GM13977 (cell line): ENCODE data around the gene IRAK3.
"Not testable (repeated sequence)": the region's sequence is repeated elsewhere in the genome, so short reads cannot be mapped to it uniquely, and the experiment has no call there.

Experiments used
- DNase-seq: peaks from one replicate; pipeline ENCODE4 v3.0.0; 2012; ENCODE audit warnings: low spot score
- in situ Hi-C: fragments of 300-500 bp; cut with MboI; formaldehyde crosslinking; loops from one replicate; pipeline ENCODE4 v1.12.0; 2022; ENCODE audit warnings: low sequenced_read_pairs, low pct_unique_long_range_greater_than_20kb, mixed read lengths, inconsistent platforms; ENCODE audit not compliant: unreplicated experiment
- TF ChIP-seq, protein P1 (sequence below): IDR thresholded peaks from 2 replicates; pipeline ENCODE4 v1.5.1; 2012; ENCODE audit warnings: mild to moderate bottlenecking, control low read depth; ENCODE audit not compliant: insufficient read depth; ENCODE audit errors: extremely low read depth, missing control alignments

The IRAK3 gene

DNA sequence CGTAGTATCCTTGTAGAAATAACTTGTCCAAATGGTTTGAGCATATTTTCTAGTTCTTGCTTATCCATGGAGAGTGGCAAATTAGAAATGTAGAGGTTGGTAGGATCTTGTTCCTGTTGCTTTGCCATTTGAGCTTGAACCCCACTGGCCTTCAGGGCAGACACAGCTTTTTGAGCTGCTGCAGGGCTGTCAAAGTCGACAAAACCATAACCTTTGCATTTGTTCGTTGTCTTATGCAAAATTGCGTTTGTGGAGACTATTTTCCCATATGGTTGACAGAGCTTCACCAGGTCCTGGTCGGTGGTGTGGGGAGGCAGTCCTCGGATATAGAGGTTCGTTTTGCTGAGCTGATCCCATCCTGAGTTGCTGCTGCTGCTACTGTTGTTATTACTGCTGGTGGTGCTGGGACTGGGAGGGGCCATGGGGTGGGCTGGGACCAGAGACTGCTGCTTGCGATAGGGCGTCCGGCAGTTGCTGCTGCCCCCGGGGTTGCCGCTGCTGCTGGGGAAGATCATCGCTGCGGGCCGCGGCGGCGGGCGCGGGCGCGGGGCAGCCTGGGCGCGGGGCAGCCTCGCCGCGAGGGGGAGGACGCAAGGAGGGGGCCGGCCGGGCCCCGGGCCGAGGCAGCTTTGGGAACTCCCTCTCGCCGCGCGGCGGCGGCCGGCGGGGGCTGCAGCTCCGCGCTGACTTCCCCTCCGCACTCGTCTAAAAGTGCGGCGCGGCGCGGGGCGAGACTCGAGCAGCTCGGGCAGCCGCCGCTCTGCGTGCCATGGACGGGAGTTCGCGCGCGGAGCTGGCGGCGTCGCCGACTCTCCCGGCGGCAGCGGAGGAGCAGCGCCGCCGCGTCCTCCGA is 46.0 kb downstream of the IRAK3 start:
- TF ChIP-seq, protein P1, sequence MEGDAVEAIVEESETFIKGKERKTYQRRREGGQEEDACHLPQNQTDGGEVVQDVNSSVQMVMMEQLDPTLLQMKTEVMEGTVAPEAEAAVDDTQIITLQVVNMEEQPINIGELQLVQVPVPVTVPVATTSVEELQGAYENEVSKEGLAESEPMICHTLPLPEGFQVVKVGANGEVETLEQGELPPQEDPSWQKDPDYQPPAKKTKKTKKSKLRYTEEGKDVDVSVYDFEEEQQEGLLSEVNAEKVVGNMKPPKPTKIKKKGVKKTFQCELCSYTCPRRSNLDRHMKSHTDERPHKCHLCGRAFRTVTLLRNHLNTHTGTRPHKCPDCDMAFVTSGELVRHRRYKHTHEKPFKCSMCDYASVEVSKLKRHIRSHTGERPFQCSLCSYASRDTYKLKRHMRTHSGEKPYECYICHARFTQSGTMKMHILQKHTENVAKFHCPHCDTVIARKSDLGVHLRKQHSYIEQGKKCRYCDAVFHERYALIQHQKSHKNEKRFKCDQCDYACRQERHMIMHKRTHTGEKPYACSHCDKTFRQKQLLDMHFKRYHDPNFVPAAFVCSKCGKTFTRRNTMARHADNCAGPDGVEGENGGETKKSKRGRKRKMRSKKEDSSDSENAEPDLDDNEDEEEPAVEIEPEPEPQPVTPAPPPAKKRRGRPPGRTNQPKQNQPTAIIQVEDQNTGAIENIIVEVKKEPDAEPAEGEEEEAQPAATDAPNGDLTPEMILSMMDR = peak; percentile 13
- DNase-seq = peak; percentile 77
- in situ Hi-C loops = not testable (repeated sequence)

DNA sequence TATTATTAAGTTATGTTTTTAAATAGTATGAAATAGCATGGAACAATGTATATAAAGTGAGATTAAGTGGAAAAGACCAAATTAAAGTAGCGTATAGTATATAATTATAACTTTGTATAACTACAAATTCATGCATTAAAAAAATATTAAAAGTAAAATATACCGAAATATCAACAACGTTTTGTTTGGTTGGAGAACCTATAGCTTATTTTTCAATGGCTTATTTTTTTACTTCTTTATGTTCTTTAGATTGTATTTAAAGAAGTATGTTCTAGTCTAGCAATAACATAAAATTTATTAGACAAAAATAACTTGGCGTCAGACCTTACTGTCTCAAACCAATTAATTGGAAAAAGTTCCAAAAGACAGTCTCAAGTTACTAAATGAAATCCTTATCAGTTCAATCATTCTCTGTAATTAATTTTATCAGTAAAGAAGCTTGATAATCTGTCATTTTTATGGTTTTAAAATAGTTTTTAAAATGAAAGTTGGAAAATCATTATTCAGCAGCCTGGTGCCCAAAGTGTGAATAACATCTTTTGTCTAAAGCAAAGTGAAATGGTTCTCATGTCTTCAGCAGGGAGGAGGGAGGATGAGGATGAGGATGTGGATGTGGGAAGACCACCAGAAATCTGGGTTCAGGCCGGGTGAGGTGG is 46.7 kb downstream of the IRAK3 start:
- in situ Hi-C loops = no loop called here
- TF ChIP-seq, protein P1 = no peak
- DNase-seq = peak; percentile 24

DNA sequence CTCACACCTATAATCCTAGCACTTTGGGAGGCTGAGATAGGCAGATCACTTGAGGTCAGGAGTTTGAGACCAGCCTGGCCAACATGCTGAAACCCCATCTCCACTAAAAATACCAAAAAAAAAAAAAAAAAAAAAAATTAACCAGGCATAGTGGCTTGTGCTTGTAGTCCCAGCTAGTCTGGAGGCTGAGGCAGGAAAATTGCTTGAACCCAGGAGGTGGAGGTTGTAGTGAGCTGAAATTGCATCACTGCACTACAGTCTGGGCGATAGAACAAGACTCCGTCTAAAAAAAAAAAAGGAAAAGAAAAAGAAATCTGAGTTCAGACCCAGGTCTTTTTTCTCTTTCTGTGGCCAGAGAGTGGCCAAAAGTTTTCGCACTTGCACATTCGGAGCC is 47.3 kb downstream of the IRAK3 start:
- DNase-seq, in situ Hi-C loops: not testable (repeated sequence)

DNA sequence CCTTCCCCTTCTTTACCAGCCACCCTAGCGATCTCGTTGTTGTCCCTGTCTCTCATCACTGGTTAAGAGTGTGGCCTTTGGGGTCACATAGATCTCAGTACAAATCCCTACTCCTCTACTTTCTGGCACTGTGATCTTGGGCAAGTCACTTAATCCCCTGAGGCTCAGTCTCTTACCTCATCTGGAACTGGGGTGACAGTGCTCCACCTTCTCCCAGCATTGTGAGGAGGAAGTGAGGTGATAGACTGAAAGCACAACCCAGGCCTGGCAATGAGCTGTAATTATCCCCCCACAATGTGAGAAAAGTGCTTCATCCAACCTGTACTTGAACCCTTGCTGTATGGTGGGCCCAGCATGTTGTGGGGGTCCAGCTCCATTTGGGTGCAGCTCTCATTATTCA is 48.0 kb downstream of the IRAK3 start:
- TF ChIP-seq, protein P1 = no peak
- DNase-seq = peak; percentile 34
- in situ Hi-C loops = no loop called here

DNA sequence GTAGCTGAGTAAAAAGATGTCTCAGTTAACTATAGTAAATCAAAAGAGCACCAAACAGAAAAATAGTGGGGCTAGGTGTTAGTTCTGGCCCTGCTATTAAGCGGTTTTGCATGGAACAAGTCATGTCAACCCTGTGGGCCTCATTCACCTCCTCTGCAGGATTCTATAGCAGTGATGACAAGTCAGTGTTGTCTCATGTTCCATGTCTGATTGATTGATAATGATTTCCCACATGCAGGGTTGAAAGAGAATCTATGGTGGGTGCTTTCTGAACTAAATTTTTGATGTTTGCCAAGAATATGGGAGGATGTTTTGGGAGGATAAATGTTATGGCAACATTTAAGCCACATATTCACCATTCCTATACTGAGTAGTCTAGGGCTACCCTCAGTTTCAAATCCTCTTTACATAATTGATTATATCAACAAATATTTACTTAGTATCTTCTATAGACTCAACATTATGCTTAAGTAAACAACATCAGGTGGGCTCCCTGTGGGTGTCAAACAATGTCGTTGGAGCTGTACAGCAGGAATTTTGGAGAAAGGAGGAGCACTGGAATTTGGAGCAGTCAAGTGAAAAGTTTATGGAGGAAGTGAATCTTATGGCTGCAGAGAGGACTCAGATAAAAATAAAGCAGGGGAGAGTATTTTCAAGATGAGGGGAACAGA is 48.6 kb downstream of the IRAK3 start:
- DNase-seq = no peak
- in situ Hi-C loops = no loop called here
- TF ChIP-seq, protein P1 = no peak

DNA sequence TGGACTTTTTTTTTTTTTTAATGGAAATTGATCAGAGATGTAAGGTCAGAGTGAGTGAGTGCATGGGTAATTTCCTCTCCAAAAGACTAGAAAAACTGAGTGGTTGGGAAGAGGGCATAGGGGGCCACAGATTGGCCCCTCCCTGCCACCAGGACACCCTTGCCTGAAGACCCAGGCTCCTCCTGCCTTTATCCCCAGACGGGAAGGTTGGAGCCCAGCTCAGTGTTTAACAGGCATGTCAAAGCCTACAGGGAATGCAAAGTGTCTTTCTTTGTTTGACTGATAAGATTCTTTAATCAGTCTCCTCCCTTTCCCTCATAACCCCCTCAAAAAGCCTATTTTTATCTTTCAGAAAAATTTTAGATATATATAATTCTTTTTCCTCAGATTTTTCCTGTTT is 50.3 kb downstream of the IRAK3 start:
- in situ Hi-C loops = no loop called here
- TF ChIP-seq, protein P1 = no peak
- no peak for DNase-seq
